Common myeloid progenitor, CD34-positive (primary cell): ENCODE measurements around the gene ACAA2.
A peak's percentile ranks its signal among the peaks of the same experiment; 100 is the strongest.

Source experiments
- CTCF ChIA-PET: fragments of 350-600 bp; sonication (Branson Sonifier 250); formaldehyde crosslinking; loops from one replicate; lab custom pipeline; 2021; ENCODE audit warnings: antibody characterized with exemption; lab: Charles Lee
- POLR2A ChIA-PET: fragments of 350-600 bp; sonication (Branson Sonifier 250); formaldehyde crosslinking; loops from one replicate; lab custom pipeline; 2021; ENCODE audit warnings: antibody characterized with exemption; lab: Charles Lee
- DNase-seq, 3 donors: peaks; one replicate each; pipeline versions ENCODE4 v3.0.0 to v3.0.0-alpha.2; 2013
- H3K27ac ChIP-seq, 2 experiments: 1 replicate in 1 of 2; 2 replicates in 1 of 2; pipeline ENCODE4 v1.7.0; 2013; ENCODE audit warnings: inconsistent platforms in 2 of 2, low read length in 2 of 2, mild to moderate bottlenecking in 2 of 2, low read depth in 1 of 2, moderate library complexity in 1 of 2; ENCODE audit not compliant: severe bottlenecking in 2 of 2, insufficient read depth in 1 of 2, poor library complexity in 1 of 2
- H3K27me3 ChIP-seq, 5 experiments: replicated peaks in 2 of 5; 1 replicate in 3 of 5; 2 replicates in 2 of 5; pipeline versions ENCODE4 v1.6.1 to v1.7.0; 2013; ENCODE audit warnings: low read length in 4 of 5, mild to moderate bottlenecking in 2 of 5, moderate library complexity in 2 of 5, inconsistent platforms in 1 of 5; ENCODE audit not compliant: insufficient read depth in 5 of 5, control insufficient read depth in 4 of 5
- H3K36me3 ChIP-seq, 4 experiments: 1 replicate in 2 of 4; 2 replicates in 2 of 4; pipeline versions ENCODE4 v1.6.1 to v1.7.0; 2013; ENCODE audit warnings: low read length in 3 of 4, control low read depth in 1 of 4, mild to moderate bottlenecking in 1 of 4; ENCODE audit not compliant: control insufficient read depth in 4 of 4, insufficient read depth in 4 of 4
- H3K4me1 ChIP-seq, 4 experiments: 1 replicate in 3 of 4; 2 replicates in 1 of 4; pipeline versions ENCODE4 v1.6.1 to v1.7.1; 2013; ENCODE audit warnings: low read length in 3 of 4, mild to moderate bottlenecking in 3 of 4, control low read depth in 1 of 4, inconsistent platforms in 1 of 4, moderate library complexity in 1 of 4; ENCODE audit not compliant: control insufficient read depth in 4 of 4, insufficient read depth in 4 of 4; ENCODE audit errors: control extremely low read depth in 1 of 4
- H3K4me3 ChIP-seq, 7 experiments: 1 replicate in 4 of 7; 2 replicates in 3 of 7; pipeline versions ENCODE4 v1.5.1 to v1.7.0; 2013; ENCODE audit warnings: mild to moderate bottlenecking in 7 of 7, low read length in 6 of 7, moderate library complexity in 6 of 7, inconsistent platforms in 2 of 7, low read depth in 2 of 7, control low read depth in 1 of 7; ENCODE audit not compliant: insufficient read depth in 4 of 7, control insufficient read depth in 1 of 7; ENCODE audit errors: extremely low read depth in 1 of 7
- H3K9me3 ChIP-seq, 5 experiments: 1 replicate in 4 of 5; 2 replicates in 1 of 5; pipeline versions ENCODE4 v1.6.1 to v1.7.1; 2013; ENCODE audit warnings: low read length in 4 of 5, mild to moderate bottlenecking in 2 of 5, inconsistent platforms in 1 of 5, low read depth in 1 of 5, moderate library complexity in 1 of 5; ENCODE audit not compliant: control insufficient read depth in 4 of 5, insufficient read depth in 2 of 5; ENCODE audit errors: control extremely low read depth in 1 of 5
- WGBS: methylation state at CpG from one replicate; pipeline ENCODE4 v1.1.5; 2013; ENCODE audit not compliant: insufficient coverage; 5-methylcytosine and 5-hydroxymethylcytosine counted together

The ACAA2 gene

GRCh38 chr18:49768051-49768391 is 45.3 kb downstream of the ACAA2 start:
- H3K9me3 ChIP-seq = no peaks in the 10 kb centered on the region
- peak in 2 of 3 donors; percentile 28 to 47 for DNase-seq
- no peak overlapping the region for H3K4me3 ChIP-seq
- H3K36me3 ChIP-seq = no peaks in the 10 kb centered on the region
- peaks cover 0 to 2% (median 0%) of the 10 kb centered on the region in 5 experiments for H3K27me3 ChIP-seq
- ChIA-PET CTCF (no interaction called here), POLR2A (interaction anchor here (0.6 kb wide), 1 partner anchor 9 kb away, joined by 3 read pairs; no protein-coding TSS in a partner anchor)
- H3K4me1 ChIP-seq = no peaks in the 10 kb centered on the region
- no peak overlapping the region for H3K27ac ChIP-seq
- 83% methylated on average over 1 of the region's 5 CpGs for WGBS

DNA sequence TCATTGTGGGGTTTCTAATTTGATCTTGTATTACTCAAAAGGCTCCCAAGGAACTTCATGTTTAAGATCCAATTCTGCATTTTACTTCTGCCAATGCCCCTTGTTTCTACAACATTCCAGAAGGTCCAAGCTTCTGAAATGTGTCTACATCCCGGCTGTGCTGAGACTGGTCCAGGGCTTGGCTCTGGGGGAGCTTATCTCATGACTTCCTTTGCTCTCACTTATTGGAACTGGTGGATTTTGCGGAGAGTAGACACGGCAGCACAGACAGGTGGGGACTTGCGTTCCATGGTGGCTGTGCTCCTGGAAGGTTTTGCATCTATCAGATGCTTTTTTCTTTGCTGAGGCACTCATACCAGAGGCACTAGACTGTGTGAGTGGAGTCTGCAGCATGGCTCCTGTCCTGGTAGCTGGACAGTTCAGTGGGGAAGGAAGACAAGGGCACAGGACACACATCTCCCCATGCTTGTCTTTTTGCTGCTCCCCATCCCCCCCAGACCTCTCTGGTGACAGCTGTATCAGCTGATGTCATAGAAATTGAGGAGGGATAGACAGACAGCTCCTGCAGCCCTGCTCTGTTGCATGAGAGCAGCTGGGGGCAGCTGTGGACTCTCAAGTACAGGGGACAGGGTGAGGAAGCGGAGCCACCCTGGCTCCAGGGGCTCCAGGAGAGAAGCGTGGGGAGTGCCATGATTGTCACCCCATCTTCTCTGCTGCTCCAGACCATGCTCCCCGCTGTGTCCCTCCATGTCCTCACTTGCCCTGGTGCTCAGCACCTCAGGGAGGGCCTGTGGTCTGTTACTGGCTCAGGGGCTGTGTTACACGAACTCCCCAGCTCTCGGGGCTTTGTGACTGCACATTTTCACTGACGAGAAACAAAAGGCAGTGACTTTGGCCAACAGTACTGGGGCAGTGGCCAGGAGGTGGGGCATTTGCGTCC is 46.0 kb downstream of the ACAA2 start:
- no peak for DNase-seq
- POLR2A ChIA-PET = no interaction called here
- H3K9me3 ChIP-seq = no peaks in the 10 kb centered on the region
- H3K4me3 ChIP-seq = no peak overlapping the region
- no peaks in the 10 kb centered on the region for H3K4me1 ChIP-seq
- 89% methylated on average over 11 of the region's 11 CpGs for WGBS
- H3K36me3 ChIP-seq = no peaks in the 10 kb centered on the region
- peaks cover 0 to 2% (median 0%) of the 10 kb centered on the region in 5 experiments for H3K27me3 ChIP-seq
- CTCF ChIA-PET = no interaction called here
- no peak overlapping the region for H3K27ac ChIP-seq

- Histone ChIP-seq H3K27ac (no peak overlapping the region), H3K36me3 (no peaks in the 10 kb centered on the region), H3K4me1 (no peaks in the 10 kb centered on the region), H3K9me3 (no peaks in the 10 kb centered on the region), H3K4me3 (no peak overlapping the region), H3K27me3 (peaks cover 0 to 2% (median 0%) of the 10 kb centered on the region in 5 experiments)
- DNase-seq = no peak
- POLR2A ChIA-PET = no interaction called here
- CTCF ChIA-PET = interaction anchor here (0.9 kb wide), 1 partner anchor 94 kb away, joined by 3 read pairs; no protein-coding TSS in a partner anchor
- WGBS = 92% methylated on average over 3 of the region's 4 CpGs
These were observed 46.7 kb downstream of the ACAA2 start for GRCh38 chr18:49766646-49767045.

- POLR2A ChIA-PET = no interaction called here
- no CpG with 5 or more reads among the region's 3 CpGs for WGBS
- DNase-seq = no peak
- no peaks in the 10 kb centered on the region for H3K36me3 ChIP-seq
- H3K27ac ChIP-seq = no peak overlapping the region
- H3K9me3 ChIP-seq = no peaks in the 10 kb centered on the region
- H3K4me3 ChIP-seq = no peak overlapping the region
- CTCF ChIA-PET = no interaction called here
- no peaks in the 10 kb centered on the region for H3K4me1 ChIP-seq
- peaks cover 0 to 2% (median 0%) of the 10 kb centered on the region in 5 experiments for H3K27me3 ChIP-seq
These were observed 49.3 kb downstream of the ACAA2 start for GRCh38 chr18:49764032-49764431.

- no peaks in the 10 kb centered on the region for H3K9me3 ChIP-seq
- H3K36me3 ChIP-seq = no peaks in the 10 kb centered on the region
- ChIA-PET POLR2A (no interaction called here), CTCF (no interaction called here)
- H3K27ac ChIP-seq = no peak overlapping the region
- peaks cover 0 to 2% (median 0%) of the 10 kb centered on the region in 5 experiments for H3K27me3 ChIP-seq
- H3K4me1 ChIP-seq = no peaks in the 10 kb centered on the region
- H3K4me3 ChIP-seq = no peak overlapping the region
- no peak for DNase-seq
- WGBS = 100% methylated on average over 2 of the region's 2 CpGs
These were observed 49.7 kb downstream of the ACAA2 start for GRCh38 chr18:49763590-49763989.

DNA sequence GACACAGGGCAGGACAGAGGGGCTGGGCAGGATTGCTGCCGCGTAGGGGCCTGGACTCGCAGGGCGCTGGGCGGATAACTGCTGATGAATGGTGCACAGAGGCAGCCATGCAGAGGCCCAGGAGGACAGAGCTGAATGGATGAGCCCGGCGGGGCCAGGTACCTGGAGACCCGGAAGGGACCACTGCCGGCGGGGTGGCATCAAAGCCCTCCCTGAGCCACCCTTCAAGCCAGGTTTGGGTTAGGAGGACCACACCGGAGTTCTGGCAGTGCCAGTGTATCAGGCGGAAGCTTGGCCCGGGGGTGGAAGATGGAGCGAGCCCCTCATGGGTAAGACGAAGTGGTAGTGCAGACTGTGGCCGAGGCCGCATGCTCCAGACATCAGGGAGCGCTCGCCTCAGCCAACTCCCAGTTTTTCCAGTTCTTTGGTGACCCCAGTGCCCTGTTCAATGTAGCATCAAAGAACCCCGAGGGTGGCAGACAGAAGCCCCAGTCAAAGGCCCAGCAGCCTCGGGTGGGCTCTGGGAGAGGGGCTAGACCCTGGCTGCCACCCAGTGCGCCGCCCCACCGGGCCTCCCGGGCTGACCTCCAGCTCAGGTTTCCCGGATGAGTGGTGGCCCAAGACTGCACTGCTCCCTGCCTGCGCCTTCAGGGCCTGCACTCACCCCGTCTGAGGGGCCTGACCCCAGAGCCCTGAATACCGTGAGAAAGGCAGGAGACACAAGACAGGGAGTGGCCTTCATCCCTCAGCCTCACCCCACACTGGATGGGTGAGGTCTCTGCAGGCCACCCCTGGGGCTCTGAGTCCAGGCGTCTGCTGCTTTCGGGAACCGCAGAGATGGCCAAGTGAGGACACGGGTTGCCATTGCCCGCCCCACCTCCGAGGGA is 50.9 kb downstream of the ACAA2 start:
- CTCF ChIA-PET = no interaction called here
- no peak for DNase-seq
- POLR2A ChIA-PET = no interaction called here
- peaks cover 0 to 2% (median 0%) of the 10 kb centered on the region in 5 experiments for H3K27me3 ChIP-seq
- H3K9me3 ChIP-seq = no peaks in the 10 kb centered on the region
- H3K27ac ChIP-seq = no peak overlapping the region
- H3K4me1 ChIP-seq = no peaks in the 10 kb centered on the region
- no peaks in the 10 kb centered on the region for H3K36me3 ChIP-seq
- H3K4me3 ChIP-seq = no peak overlapping the region
- 93% methylated on average over 31 of the region's 35 CpGs for WGBS
